Uterus (tissue), 4 donors: ENCODE measurements around the gene TAC3. TPM values are rescaled to one million over a fixed set of nuclear protein-coding genes. Genes with fewer than 3 reads are reported as not detected.
"Not testable (repeated sequence)": the region's sequence is repeated elsewhere in the genome, so short reads cannot be mapped to it uniquely, and the experiment has no call there.

Source experiments
- DNase-seq, 2 donors: peaks; one replicate each; pipeline ENCODE4 v3.0.0-alpha.2; 2019 to 2020
- H3K27ac ChIP-seq, 2 donors: fragments of 200-600 bp; sonication (generic); 1 replicate in 1 of 2; 2 replicates in 1 of 2; pipeline ENCODE4 v1.5.1; 2016 to 2018
- H3K27me3 ChIP-seq, 2 donors: fragments of 200-600 bp; sonication (generic); one replicate each; pipeline ENCODE4 v1.5.1; 2018 to 2019; ENCODE audit warnings: control low read depth in 1 of 2
- H3K36me3 ChIP-seq, 2 donors: fragments of 200-600 bp; sonication (generic); one replicate each; pipeline ENCODE4 v1.5.1; 2019; ENCODE audit warnings: control low read depth in 1 of 2
- H3K4me1 ChIP-seq, 2 donors: fragments of 200-600 bp; sonication (generic); one replicate each; pipeline ENCODE4 v1.5.1; 2018 to 2019; ENCODE audit warnings: control low read depth in 1 of 2
- H3K4me3 ChIP-seq, 2 donors: fragments of 200-600 bp; sonication (generic); 1 replicate in 1 of 2; 2 replicates in 1 of 2; pipeline ENCODE4 v1.5.1; 2018 to 2019; ENCODE audit warnings: mild to moderate bottlenecking in 1 of 2
- H3K9me3 ChIP-seq, 2 donors: fragments of 200-600 bp; sonication (generic); one replicate each; pipeline ENCODE4 v1.5.1; 2019; ENCODE audit warnings: control low read depth in 1 of 2
- POLR2A ChIP-seq, 2 donors: fragments of 450-650 bp; IDR thresholded peaks; one replicate each; pipeline ENCODE4 v1.6.1; 2016; ENCODE audit warnings: antibody characterized with exemption in 2 of 2, mild to moderate bottlenecking in 1 of 2, moderate library complexity in 1 of 2
- intact Hi-C: fragments of 100-400 bp; cut with DNase I; formaldehyde crosslinking; loops from one replicate; pipeline ENCODE4 v1.15.1; 2023; ENCODE audit warnings: low total_unique reads
- total RNA-seq, 4 donors: library from RNA; depleted of rRNA in 3 of 4; stranded (reverse); fragments of >200 nt in 3 of 4; gene quantifications; one replicate each; pipeline versions ENCODE4 v1.1.0 to v1.2.4, GENCODE V29; 2014 to 2023
- TF ChIP-seq, protein P1 (sequence below), 4 experiments: fragments of 200-600 bp in 2 of 4; fragments of 450-650 bp in 2 of 4; sonication (generic) in 2 of 4; IDR thresholded peaks; one replicate each; pipeline ENCODE4 v1.5.1; 2016 to 2019; ENCODE audit warnings: antibody characterized with exemption in 4 of 4, mild to moderate bottlenecking in 2 of 4, moderate library complexity in 1 of 4
- donor health status: DM: yes; HTN: yes; CAD: no.

TAC3 gene
- total RNA-seq, 4 donors from 2014 or later: not detected

- no peak for TF ChIP-seq POLR2A (IDR thresholded peaks at IDR 0.05)
- TF ChIP-seq, protein P1, sequence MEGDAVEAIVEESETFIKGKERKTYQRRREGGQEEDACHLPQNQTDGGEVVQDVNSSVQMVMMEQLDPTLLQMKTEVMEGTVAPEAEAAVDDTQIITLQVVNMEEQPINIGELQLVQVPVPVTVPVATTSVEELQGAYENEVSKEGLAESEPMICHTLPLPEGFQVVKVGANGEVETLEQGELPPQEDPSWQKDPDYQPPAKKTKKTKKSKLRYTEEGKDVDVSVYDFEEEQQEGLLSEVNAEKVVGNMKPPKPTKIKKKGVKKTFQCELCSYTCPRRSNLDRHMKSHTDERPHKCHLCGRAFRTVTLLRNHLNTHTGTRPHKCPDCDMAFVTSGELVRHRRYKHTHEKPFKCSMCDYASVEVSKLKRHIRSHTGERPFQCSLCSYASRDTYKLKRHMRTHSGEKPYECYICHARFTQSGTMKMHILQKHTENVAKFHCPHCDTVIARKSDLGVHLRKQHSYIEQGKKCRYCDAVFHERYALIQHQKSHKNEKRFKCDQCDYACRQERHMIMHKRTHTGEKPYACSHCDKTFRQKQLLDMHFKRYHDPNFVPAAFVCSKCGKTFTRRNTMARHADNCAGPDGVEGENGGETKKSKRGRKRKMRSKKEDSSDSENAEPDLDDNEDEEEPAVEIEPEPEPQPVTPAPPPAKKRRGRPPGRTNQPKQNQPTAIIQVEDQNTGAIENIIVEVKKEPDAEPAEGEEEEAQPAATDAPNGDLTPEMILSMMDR (IDR thresholded peaks at IDR 0.05): no peak
- H3K36me3 ChIP-seq: no peaks in the 10 kb centered on the region
- H3K4me3 ChIP-seq: no peak overlapping the region
- H3K27me3 ChIP-seq: no peaks in the 10 kb centered on the region
- no peaks in the 10 kb centered on the region for H3K9me3 ChIP-seq
- DNase-seq: no peak
- H3K27ac ChIP-seq: no peak overlapping the region
- intact Hi-C loops: no loop called here
- no peaks in the 10 kb centered on the region for H3K4me1 ChIP-seq
These were observed 36.1 kb downstream of the TAC3 start for GRCh38 chr12:56980268-56980667.

DNA sequence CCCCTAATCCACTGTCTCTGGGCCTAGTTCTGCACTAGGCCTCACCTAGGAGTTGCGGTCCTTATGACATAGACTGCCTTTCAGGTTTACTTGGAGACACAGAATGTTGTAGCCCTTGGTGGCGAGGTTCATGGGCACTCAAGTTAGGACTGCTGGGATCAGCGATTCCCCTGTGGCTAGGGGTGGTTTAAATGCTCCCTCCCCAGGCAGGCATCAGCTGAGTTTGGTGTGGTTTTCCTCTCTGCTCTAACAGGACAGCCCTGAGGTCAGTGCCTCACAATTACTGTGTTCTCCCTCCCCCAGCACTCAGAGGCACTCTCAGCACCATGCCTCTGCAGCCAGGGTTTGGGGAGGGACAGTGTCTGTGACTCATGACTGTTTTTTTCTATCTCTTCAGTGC, 36.7 kb downstream of the TAC3 start:
- H3K27ac ChIP-seq: no peak overlapping the region
- TF ChIP-seq POLR2A (IDR thresholded peaks at IDR 0.05): no peak
- TF ChIP-seq, protein P1 (IDR thresholded peaks at IDR 0.05): no peak
- no peaks in the 10 kb centered on the region for H3K27me3 ChIP-seq
- DNase-seq: no peak
- H3K9me3 ChIP-seq: no peaks in the 10 kb centered on the region
- no peaks in the 10 kb centered on the region for H3K4me1 ChIP-seq
- no peaks in the 10 kb centered on the region for H3K36me3 ChIP-seq
- intact Hi-C loops: no loop called here
- no peak overlapping the region for H3K4me3 ChIP-seq

- TF ChIP-seq POLR2A (IDR thresholded peaks at IDR 0.05): no peak
- TF ChIP-seq, protein P1 (IDR thresholded peaks at IDR 0.05): no peak
- Histone ChIP-seq H3K36me3 (no peaks in the 10 kb centered on the region), H3K9me3 (no peaks in the 10 kb centered on the region), H3K4me3 (no peak overlapping the region), H3K27me3 (no peaks in the 10 kb centered on the region), H3K4me1 (no peaks in the 10 kb centered on the region), H3K27ac (no peak overlapping the region)
- intact Hi-C loops: no loop called here
- no peak for DNase-seq
These were observed 37.8 kb downstream of the TAC3 start for GRCh38 chr12:56978397-56979138.

DNA sequence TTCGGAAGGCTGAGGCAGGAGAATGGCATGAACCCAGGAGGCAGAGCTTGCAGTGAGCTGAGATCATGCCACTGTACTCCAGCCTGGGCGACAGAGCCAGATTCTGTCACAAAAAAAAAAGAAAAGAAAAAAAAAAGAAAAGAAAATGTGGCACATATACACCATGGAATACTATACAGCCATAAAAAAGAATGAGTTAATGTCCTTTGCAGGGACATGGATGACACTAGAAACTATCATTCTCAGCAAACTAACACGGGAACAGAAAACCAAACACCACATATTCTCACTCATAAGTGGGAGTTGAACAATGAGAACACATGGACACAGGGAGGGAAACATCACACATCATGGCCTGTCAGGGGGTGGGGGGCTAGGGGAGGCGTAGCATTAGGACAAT, 39.0 kb downstream of the TAC3 start:
- H3K27ac ChIP-seq, H3K4me3 ChIP-seq, H3K36me3 ChIP-seq, H3K9me3 ChIP-seq, H3K4me1 ChIP-seq, H3K27me3 ChIP-seq, intact Hi-C loops, DNase-seq: not testable (repeated sequence)

- H3K27ac ChIP-seq, intact Hi-C loops, H3K9me3 ChIP-seq, DNase-seq, H3K27me3 ChIP-seq, H3K4me3 ChIP-seq, H3K4me1 ChIP-seq, H3K36me3 ChIP-seq: not testable (repeated sequence)
These were observed 42.1 kb downstream of the TAC3 start for GRCh38 chr12:56974224-56974623.

- H3K27ac ChIP-seq, H3K27me3 ChIP-seq, H3K4me3 ChIP-seq, H3K36me3 ChIP-seq, H3K9me3 ChIP-seq, H3K4me1 ChIP-seq, DNase-seq, intact Hi-C loops: not testable (repeated sequence)
These were observed 47.4 kb downstream of the TAC3 start for GRCh38 chr12:56968910-56969309.

DNA sequence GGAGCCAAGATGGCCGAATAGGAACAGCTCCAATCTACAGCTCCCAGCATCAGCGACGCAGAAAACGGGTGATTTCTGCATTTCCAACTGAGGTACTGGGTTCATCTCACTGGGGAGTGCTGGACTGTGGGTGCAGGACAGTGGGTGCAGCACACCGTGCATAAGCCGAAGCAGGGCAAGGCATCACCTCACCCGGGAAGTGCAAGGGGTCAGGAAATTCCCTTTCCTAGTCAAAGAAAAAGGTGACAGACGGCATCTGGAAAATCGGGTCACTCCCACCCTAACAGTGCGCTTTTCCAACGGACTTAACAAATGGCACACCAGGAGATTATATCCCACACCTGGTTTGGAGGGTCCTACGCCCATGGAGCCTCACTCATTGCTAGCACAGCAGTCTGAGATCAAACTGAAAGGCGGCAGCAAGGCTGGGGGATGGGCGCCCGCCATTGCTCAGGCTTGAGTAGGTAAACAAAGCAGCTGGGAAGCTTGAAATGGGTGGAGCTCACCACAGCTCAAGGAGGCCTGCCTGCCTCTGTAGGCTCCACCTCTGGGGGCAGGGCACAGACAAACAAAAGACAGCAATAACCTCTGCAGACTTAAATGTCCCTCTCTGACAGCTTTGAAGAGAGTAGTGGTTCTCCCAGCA, 50.2 kb downstream of the TAC3 start:
- DNase-seq, H3K27me3 ChIP-seq, intact Hi-C loops, H3K36me3 ChIP-seq, H3K4me1 ChIP-seq, H3K27ac ChIP-seq, H3K4me3 ChIP-seq, H3K9me3 ChIP-seq: not testable (repeated sequence)

DNA sequence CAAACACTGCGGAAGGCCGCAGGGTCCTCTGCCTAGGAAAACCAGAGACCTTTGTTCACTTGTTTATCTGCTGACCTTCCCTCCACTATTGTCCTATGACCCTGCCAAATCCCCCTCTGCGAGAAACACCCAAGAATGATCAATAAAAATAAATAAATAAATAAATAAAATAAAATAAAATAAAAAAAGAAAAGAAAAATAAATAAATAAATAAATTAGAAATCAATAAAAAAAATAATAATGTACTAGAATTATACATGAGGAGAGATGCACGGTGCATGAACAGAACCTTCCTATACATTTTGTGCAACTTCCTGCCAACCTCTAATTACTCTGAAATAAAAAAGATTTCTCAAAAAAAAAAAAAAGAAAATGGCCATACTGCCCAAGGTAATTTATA, 51.2 kb downstream of the TAC3 start:
- H3K9me3 ChIP-seq, H3K27ac ChIP-seq, DNase-seq, H3K4me1 ChIP-seq, H3K4me3 ChIP-seq, H3K36me3 ChIP-seq, intact Hi-C loops, H3K27me3 ChIP-seq: not testable (repeated sequence)

DNA sequence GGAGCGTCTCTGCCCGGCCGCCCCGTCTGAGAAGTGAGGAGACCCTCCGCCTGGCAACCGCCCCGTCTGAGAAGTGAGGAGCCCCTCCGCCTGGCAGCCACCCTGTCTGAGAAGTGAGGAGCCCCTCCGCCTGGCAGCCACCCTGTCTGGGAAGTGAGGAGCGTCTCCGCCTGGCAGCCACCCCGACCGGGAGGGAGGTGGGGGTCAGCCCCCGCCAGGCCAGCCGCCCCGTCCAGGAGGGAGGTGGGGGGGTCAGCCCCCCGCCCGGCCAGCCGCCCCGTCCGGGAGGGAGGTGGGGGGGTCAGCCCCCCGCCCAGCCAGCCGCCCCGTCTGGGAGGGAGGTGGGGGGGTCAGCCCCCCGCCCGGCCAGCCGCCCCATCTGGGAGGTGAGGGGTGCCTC, 52.8 kb downstream of the TAC3 start:
- H3K4me3 ChIP-seq, H3K36me3 ChIP-seq, intact Hi-C loops, H3K4me1 ChIP-seq, DNase-seq, H3K27me3 ChIP-seq, H3K9me3 ChIP-seq, H3K27ac ChIP-seq: not testable (repeated sequence)

GRCh38 chr12:56962247-56962646, 54.1 kb downstream of the TAC3 start:
- H3K36me3 ChIP-seq, H3K4me1 ChIP-seq, intact Hi-C loops, DNase-seq, H3K4me3 ChIP-seq, H3K27me3 ChIP-seq, H3K9me3 ChIP-seq, H3K27ac ChIP-seq: not testable (repeated sequence)
